Coronary artery (tissue), 2 donors: ENCODE results near the gene P2RY12.

Experiments used
- DNase-seq: peaks from one replicate; pipeline ENCODE4 v3.0.0-alpha.2; 2017; ENCODE audit warnings: low spot score
- H3K27ac ChIP-seq, 2 donors: fragments of 200-600 bp; sonication (generic); one replicate each; pipeline ENCODE4 v1.5.1; 2016 to 2019
- H3K4me3 ChIP-seq: fragments of 200-600 bp; sonication (generic); 2 replicates; pipeline ENCODE4 v1.5.1; 2016; ENCODE audit warnings: mild to moderate bottlenecking, moderate library complexity
- TF ChIP-seq, protein P1 (sequence below): fragments of 200-600 bp; sonication (generic); IDR thresholded peaks from one replicate; pipeline ENCODE4 v1.5.1; 2019; ENCODE audit warnings: antibody characterized with exemption

Gene P2RY12

DNA sequence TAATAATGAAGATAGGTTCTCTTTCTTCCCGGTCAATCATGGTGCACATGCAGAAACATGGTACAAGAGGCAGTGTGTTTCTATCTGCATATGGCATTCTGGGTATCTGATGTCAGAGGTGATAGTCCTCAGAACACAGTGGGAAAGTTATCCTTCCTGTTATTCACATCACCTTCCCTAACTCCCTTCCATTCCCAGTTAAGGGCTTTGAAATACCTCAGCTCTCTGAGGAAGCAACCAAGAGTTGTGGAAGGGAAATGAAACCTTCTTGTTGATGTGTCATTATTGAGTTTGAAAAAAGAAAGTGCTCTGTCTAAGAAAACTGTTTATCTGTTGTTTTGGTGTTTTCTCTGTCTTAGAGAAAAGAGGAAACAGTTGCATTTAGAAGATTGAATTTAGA is 33.3 kb downstream of the P2RY12 start:
- DNase-seq: no peak
- Histone ChIP-seq H3K4me3 (no peak overlapping the region), H3K27ac (peak overlapping the region in 1 of 2 donors; percentile 22)
- TF ChIP-seq, protein P1, sequence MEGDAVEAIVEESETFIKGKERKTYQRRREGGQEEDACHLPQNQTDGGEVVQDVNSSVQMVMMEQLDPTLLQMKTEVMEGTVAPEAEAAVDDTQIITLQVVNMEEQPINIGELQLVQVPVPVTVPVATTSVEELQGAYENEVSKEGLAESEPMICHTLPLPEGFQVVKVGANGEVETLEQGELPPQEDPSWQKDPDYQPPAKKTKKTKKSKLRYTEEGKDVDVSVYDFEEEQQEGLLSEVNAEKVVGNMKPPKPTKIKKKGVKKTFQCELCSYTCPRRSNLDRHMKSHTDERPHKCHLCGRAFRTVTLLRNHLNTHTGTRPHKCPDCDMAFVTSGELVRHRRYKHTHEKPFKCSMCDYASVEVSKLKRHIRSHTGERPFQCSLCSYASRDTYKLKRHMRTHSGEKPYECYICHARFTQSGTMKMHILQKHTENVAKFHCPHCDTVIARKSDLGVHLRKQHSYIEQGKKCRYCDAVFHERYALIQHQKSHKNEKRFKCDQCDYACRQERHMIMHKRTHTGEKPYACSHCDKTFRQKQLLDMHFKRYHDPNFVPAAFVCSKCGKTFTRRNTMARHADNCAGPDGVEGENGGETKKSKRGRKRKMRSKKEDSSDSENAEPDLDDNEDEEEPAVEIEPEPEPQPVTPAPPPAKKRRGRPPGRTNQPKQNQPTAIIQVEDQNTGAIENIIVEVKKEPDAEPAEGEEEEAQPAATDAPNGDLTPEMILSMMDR: no peak

DNA sequence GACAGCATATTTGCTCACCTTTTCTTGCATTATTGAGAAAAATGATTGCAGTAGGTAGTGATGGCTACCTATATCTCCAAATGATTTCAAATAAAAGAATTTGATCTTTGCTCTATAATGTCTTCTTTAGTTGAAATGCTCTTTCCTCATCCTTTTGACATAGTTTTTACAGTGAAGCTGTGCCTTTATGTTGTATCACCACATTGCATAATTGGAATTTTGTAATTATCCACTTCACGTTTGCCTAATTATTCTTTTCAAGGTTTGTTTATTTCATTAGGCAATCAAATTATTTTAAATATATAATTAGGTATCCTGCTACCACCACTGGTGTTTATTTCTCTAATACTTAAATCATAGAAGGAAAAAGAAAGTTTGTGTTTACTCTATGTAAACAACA is 33.9 kb downstream of the P2RY12 start:
- no peak for DNase-seq
- Histone ChIP-seq H3K4me3 (no peak overlapping the region), H3K27ac (no peak overlapping the region)
- TF ChIP-seq, protein P1: no peak

DNA sequence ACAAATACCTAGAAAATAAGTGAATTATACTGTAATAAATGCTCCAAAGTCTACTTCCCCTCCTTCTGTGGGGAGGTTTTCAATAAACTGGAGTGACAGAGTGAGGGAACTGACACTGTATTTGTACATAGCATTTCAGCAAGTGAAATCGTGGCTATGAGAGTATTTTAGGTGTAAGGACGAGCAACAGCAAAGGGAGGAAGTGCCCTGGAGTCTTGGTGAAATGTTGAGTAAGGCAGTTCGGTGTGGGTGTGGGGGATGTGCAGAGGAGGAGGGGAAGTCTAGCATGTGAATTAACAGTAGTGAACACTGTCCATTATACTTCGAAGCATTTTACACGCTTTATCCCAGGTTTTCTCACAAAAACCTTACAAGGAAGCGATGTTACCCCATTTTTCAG is 37.1 kb downstream of the P2RY12 start:
- TF ChIP-seq, protein P1: no peak
- Histone ChIP-seq H3K27ac (no peak overlapping the region), H3K4me3 (no peak overlapping the region)
- no peak for DNase-seq

DNA sequence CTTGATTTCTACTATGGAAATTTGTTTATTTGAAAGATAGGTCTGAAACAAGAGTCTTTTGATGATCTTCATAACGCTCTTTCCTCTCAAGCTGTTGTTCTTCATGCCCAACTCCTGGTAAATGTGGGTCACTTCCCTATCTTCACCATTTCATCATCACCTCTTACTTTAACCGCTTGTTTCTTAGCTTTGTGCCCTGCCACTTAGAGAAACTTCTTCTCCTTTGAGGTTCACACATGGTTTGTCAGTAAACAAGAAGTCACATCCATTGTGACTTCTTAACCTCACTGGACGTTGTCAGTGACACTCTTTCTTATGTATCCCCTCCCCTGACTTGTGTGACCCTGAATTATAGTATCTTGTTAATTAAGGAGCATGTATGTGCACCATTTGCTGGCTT is 38.3 kb downstream of the P2RY12 start:
- DNase-seq: no peak
- Histone ChIP-seq H3K4me3 (peak overlapping the region; percentile 49), H3K27ac (no peak overlapping the region)
- TF ChIP-seq, protein P1: no peak

DNA sequence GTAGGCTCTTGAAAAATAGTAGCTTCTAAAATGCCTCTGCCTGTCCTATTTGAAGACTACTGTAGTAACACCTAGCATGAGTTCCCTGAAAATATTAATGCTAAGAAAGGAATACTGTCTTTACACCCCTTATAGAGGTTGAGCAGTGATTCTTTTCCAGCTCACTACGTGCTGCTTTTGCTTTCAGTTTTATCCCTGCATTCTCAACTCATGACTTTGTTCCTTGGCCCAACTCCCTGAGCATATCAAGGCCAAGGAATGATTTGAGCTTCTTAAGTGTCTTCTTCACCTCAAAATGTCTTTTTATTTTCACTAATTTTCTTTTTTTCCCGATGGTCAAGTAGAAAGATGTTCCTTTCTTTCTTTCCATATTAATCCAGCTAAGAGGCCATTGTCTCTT is 38.7 kb downstream of the P2RY12 start:
- H3K4me3 ChIP-seq: peak overlapping the region; percentile 49
- no peak for DNase-seq
- no peak overlapping the region for H3K27ac ChIP-seq
- TF ChIP-seq, protein P1: no peak

DNA sequence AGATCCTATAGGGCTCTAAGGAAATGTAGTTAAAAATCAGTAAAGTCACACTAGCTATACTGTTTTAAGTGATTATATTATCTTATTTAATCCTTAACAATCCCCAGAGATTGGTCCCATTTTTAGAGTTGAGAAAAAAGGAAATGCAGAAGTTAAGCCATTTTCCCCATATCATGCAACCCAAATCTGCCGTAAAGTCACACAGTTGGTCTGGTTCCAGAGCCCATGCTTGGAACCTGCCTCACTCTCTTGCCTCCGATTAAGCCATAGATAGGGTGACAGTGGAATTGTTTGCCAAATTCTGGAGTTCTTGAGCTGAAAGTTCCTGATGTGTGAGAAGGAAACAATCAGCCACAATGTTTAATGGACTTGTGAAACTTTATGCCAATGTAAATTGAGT is 52.9 kb downstream of the P2RY12 start:
- no peak for DNase-seq
- H3K4me3 ChIP-seq: no peak overlapping the region
- TF ChIP-seq, protein P1: no peak
- no peak overlapping the region for H3K27ac ChIP-seq

DNA sequence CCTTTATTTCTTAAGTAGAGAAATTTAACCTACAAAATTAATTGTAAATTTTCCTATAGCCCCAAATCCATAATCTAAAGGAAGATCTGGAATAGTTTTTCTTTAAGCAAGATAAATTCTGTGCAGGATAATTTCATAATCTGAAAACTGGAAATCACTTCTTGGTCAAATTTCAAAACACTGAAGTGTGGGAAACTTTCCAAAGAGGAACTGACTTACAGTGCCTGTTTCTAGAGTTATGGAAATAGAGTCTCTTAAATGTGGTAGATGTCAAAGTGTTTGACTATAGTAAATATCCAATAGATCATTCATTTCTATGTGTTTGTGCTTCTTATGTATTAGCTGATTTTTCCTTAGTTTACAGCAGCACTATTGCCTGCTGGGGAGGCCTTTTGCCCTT is 53.7 kb downstream of the P2RY12 start:
- no peak overlapping the region for H3K27ac ChIP-seq
- H3K4me3 ChIP-seq: no peak overlapping the region
- DNase-seq: no peak
- TF ChIP-seq, protein P1: no peak
